Measurements from ENCODE around the gene ANKRD50.

- TF ChIP-seq, protein P1, sequence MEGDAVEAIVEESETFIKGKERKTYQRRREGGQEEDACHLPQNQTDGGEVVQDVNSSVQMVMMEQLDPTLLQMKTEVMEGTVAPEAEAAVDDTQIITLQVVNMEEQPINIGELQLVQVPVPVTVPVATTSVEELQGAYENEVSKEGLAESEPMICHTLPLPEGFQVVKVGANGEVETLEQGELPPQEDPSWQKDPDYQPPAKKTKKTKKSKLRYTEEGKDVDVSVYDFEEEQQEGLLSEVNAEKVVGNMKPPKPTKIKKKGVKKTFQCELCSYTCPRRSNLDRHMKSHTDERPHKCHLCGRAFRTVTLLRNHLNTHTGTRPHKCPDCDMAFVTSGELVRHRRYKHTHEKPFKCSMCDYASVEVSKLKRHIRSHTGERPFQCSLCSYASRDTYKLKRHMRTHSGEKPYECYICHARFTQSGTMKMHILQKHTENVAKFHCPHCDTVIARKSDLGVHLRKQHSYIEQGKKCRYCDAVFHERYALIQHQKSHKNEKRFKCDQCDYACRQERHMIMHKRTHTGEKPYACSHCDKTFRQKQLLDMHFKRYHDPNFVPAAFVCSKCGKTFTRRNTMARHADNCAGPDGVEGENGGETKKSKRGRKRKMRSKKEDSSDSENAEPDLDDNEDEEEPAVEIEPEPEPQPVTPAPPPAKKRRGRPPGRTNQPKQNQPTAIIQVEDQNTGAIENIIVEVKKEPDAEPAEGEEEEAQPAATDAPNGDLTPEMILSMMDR (conservative IDR thresholded peaks at IDR 0.05; ENCODE audit: low read length): no peak
- no peak for TF ChIP-seq EZH2phosphoT487 (IDR thresholded peaks at IDR 0.05; ENCODE audit: borderline replicate concordance, low read depth, low read length)
These were observed 16.4 kb downstream of the ANKRD50 start for GRCh38 chr4:124696182-124696581.

Data from OCI-LY7 (cell line).